ENCODE results near the gene KLHDC10. TPM values are rescaled to one million over a fixed set of nuclear protein-coding genes. Genes with fewer than 3 reads are reported as not detected.

KLHDC10 gene
- polyA plus RNA-seq, 1 donor (not counting 4 experiments of a cell fraction or from before 2014, with no cell fraction given) = 22.7 TPM

GRCh38 chr7:130131964-130132875 lies 61.9 kb downstream of the KLHDC10 start:
- FAIRE-seq = no peak
- Histone ChIP-seq H3K27me3 (ENCODE audit: control insufficient read depth, extremely low read depth, insufficient read depth, low read length) (no peaks in the 10 kb centered on the region), H3K9me1 (ENCODE audit: control insufficient read depth, extremely low read depth, insufficient read depth, low read length) (no peaks in the 10 kb centered on the region), H3K4me1 (ENCODE audit: control insufficient read depth, extremely low read depth, insufficient read depth, low read length) (no peaks in the 10 kb centered on the region), H3K9ac (ENCODE audit: control insufficient read depth, extremely low read depth, insufficient read depth, low read length) (no peak overlapping the region), H3K79me2 (ENCODE audit: control insufficient read depth, insufficient read depth, low read length) (no peaks in the 10 kb centered on the region), H3K4me3 (ENCODE audit: control insufficient read depth in 2 of 3, extremely low read depth in 1 of 3, insufficient read depth in 2 of 3, low read depth in 1 of 3, low read length in 3 of 3) (no peak overlapping the region), H3K4me2 (ENCODE audit: control insufficient read depth, extremely low read depth, insufficient read depth, low read depth, low read length) (no peak overlapping the region), H2AFZ (ENCODE audit: control insufficient read depth, low read length) (no peak overlapping the region), H4K20me1 (ENCODE audit: control insufficient read depth, extremely low read depth, insufficient read depth, low read length) (no peaks in the 10 kb centered on the region), H3K9me3 (ENCODE audit: control insufficient read depth, low read depth, low read length) (no peaks in the 10 kb centered on the region), H3K27ac (ENCODE audit: control insufficient read depth, insufficient read depth, low read length) (no peak overlapping the region), H3K36me3 (ENCODE audit: control insufficient read depth in 2 of 2, extremely low read depth in 1 of 2, insufficient read depth in 2 of 2, low read length in 2 of 2) (peaks cover 8 to 17% of the 10 kb centered on the region in 2 experiments)
- dilution Hi-C loops (cut with MboI; ENCODE audit: extremely low pct_ligation_motif_present, low sequenced_read_pairs) = no loop called here
- no peak for DNase-seq (ENCODE audit: low read depth, low spot score)
- TF ChIP-seq, protein P1, sequence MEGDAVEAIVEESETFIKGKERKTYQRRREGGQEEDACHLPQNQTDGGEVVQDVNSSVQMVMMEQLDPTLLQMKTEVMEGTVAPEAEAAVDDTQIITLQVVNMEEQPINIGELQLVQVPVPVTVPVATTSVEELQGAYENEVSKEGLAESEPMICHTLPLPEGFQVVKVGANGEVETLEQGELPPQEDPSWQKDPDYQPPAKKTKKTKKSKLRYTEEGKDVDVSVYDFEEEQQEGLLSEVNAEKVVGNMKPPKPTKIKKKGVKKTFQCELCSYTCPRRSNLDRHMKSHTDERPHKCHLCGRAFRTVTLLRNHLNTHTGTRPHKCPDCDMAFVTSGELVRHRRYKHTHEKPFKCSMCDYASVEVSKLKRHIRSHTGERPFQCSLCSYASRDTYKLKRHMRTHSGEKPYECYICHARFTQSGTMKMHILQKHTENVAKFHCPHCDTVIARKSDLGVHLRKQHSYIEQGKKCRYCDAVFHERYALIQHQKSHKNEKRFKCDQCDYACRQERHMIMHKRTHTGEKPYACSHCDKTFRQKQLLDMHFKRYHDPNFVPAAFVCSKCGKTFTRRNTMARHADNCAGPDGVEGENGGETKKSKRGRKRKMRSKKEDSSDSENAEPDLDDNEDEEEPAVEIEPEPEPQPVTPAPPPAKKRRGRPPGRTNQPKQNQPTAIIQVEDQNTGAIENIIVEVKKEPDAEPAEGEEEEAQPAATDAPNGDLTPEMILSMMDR (optimal IDR thresholded peaks at IDR 0.05 in 1 of 3, IDR thresholded peaks at IDR 0.05 in 1 of 3, conservative IDR thresholded peaks at IDR 0.05 in 1 of 3; ENCODE audit: extremely low read depth in 1 of 3, insufficient read depth in 2 of 3, low read length in 3 of 3) = no peak
- TF ChIP-seq EZH2 (IDR thresholded peaks at IDR 0.05; ENCODE audit: low read length) = no peak

DNA sequence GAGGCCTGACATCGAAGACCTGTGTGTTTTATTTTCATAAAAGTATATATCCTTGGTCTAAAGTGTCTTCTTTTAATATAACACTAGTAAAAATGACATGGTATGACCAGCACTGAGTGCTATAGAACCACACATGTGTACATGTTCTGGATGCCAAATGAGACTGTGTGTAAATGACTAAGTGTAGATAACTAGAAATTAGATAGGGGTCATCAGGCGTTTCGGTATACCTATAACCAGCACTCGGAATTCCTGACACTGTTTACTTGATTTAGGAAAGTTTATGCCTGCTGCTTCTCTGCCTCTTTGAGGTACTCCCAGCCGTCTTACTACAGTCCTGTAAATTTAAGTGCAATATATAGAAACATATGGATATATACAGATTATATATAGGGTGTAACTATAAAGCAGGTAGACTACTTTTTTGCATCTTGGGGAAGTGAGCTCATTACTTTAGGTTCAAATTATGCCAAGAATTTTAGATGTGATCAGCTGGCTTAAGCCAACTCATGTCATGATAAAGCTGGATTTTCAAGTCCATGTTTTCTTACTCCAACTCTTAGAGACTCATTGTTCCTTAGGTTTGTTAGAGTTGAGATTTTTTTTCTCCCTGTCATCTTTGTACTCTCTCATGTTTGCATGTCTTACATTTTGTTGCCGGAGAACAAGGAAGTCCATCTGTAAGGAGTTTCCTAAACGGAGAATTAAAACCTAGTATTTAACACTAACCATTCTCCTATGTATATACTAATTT lies 62.9 kb downstream of the KLHDC10 start:
- H3K4me1 ChIP-seq (ENCODE audit: control insufficient read depth, extremely low read depth, insufficient read depth, low read length) = no peaks in the 10 kb centered on the region
- TF ChIP-seq EZH2 (IDR thresholded peaks at IDR 0.05; ENCODE audit: low read length) = no peak
- TF ChIP-seq, protein P1 (optimal IDR thresholded peaks at IDR 0.05 in 1 of 3, IDR thresholded peaks at IDR 0.05 in 1 of 3, conservative IDR thresholded peaks at IDR 0.05 in 1 of 3; ENCODE audit: extremely low read depth in 1 of 3, insufficient read depth in 2 of 3, low read length in 3 of 3) = no peak
- H3K9ac ChIP-seq (ENCODE audit: control insufficient read depth, extremely low read depth, insufficient read depth, low read length) = no peak overlapping the region
- H3K36me3 ChIP-seq (ENCODE audit: control insufficient read depth in 2 of 2, extremely low read depth in 1 of 2, insufficient read depth in 2 of 2, low read length in 2 of 2) = peaks cover 8 to 18% of the 10 kb centered on the region in 2 experiments
- H3K79me2 ChIP-seq (ENCODE audit: control insufficient read depth, insufficient read depth, low read length) = no peaks in the 10 kb centered on the region
- no peaks in the 10 kb centered on the region for H3K9me1 ChIP-seq (ENCODE audit: control insufficient read depth, extremely low read depth, insufficient read depth, low read length)
- no peak overlapping the region for H3K4me3 ChIP-seq (ENCODE audit: control insufficient read depth in 2 of 3, extremely low read depth in 1 of 3, insufficient read depth in 2 of 3, low read depth in 1 of 3, low read length in 3 of 3)
- no peak for DNase-seq (ENCODE audit: low read depth, low spot score)
- no peaks in the 10 kb centered on the region for H3K9me3 ChIP-seq (ENCODE audit: control insufficient read depth, low read depth, low read length)
- no peaks in the 10 kb centered on the region for H3K27me3 ChIP-seq (ENCODE audit: control insufficient read depth, extremely low read depth, insufficient read depth, low read length)
- H3K27ac ChIP-seq (ENCODE audit: control insufficient read depth, insufficient read depth, low read length) = no peak overlapping the region
- no peak overlapping the region for H3K4me2 ChIP-seq (ENCODE audit: control insufficient read depth, extremely low read depth, insufficient read depth, low read depth, low read length)
- no peak for FAIRE-seq
- no peaks in the 10 kb centered on the region for H4K20me1 ChIP-seq (ENCODE audit: control insufficient read depth, extremely low read depth, insufficient read depth, low read length)
- no peak overlapping the region for H2AFZ ChIP-seq (ENCODE audit: control insufficient read depth, low read length)
- dilution Hi-C loops (cut with MboI; ENCODE audit: extremely low pct_ligation_motif_present, low sequenced_read_pairs) = no loop called here
